Measurements from ENCODE around the gene CCND2. TPM values are rescaled to one million over a fixed set of nuclear protein-coding genes. Genes with fewer than 3 reads are reported as not detected.

CCND2 gene
- total and polyA plus RNA-seq, 7 experiments from 2014 or later, result 57.3 to 659 (median 97.4) TPM

DNA sequence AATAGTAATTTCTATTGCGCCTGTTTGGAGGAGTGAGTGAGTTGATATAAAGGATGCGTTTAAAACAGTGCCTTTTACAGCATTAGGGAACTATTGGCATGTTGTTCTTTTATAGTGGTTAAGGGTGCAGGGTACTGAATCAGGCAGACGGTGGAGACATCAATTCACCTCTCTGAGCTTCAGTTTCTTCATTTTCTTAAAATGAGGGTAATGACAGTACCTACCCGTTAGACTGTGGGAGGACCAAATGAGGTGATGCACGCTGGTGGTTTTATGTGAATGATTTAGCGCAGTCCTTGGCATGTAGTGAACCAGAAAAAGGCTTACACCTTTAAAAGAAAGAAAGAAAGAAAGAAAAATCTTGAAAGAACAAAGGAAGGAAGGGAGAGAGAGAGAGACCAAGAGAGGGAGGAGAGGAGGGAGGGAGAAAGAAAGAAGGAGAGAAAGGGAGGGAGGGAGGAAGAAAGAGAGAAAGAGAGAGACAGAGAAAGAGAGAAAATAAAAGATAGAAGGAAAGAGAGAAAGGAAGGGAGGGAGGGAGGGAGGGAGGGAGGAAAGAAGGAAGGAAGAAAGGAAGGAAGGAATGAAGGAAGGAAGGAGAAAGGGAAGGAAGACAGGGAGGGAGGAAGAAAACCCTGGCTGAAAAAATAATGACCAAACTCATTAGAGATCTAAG, 22.2 kb upstream of the CCND2 start:
- peaks cover 0 to 10% (median 7%) of the 10 kb centered on the region in 5 donors for H3K27me3 Mint-ChIP-seq
- Histone ChIP-seq H3K4me3 (ENCODE audit: low read length) (no peak overlapping the region), H3K4me1 (ENCODE audit: control insufficient read depth in 2 of 2, insufficient read depth in 2 of 2, low read length in 2 of 2) (peaks cover 0 to 6% of the 10 kb centered on the region in 2 donors), H3K27me3 (ENCODE audit: control insufficient read depth in 2 of 2, insufficient read depth in 2 of 2, low read length in 2 of 2) (no peaks in the 10 kb centered on the region), H3K27ac (ENCODE audit: low read depth, low read length) (no peak overlapping the region), H3K36me3 (ENCODE audit: control insufficient read depth in 2 of 3, insufficient read depth in 3 of 3, low read length in 3 of 3) (no peaks in the 10 kb centered on the region), H3K9me3 (ENCODE audit: control insufficient read depth in 2 of 3, low read length in 3 of 3) (no peaks in the 10 kb centered on the region)
- peak; percentile 85 for ATAC-seq
- H3K4me1 Mint-ChIP-seq, result peaks cover 8 to 11% (median 9%) of the 10 kb centered on the region in 7 donors
- H3K9me3 Mint-ChIP-seq, result no peaks in the 10 kb centered on the region
- peaks cover 0 to 3% (median 0%) of the 10 kb centered on the region in 5 donors for H3K36me3 Mint-ChIP-seq
- H3K27ac Mint-ChIP-seq, result peak overlapping the region in 6 of 9 donors; percentile 1 to 43 (median 10)
- intact Hi-C loops (cut with micrococcal nuclease), result loop anchor here (1.0 to 2.0 kb wide), 4 partner anchors 18 to 144 kb away; no protein-coding TSS in a partner anchor
- ChIA-PET CTCF (interaction anchor here (1.0 to 3.8 kb wide), 7 partner anchors 13 to 252 kb away, joined by 3 to 42 read pairs (median 3); no protein-coding TSS in a partner anchor), POLR2A (interaction anchor here (0.6 to 1.4 kb wide), 6 partner anchors 18 to 254 kb away, joined by 3 to 9 read pairs (median 5); partner anchors contain the start of gene CCND2)
- H3K4me3 Mint-ChIP-seq, result peak overlapping the region in 5 of 10 donors; percentile 7 to 61 (median 23)
- DNase-seq, result peak in 7 of 9 donors; percentile 23 to 62 (median 52)

- POLR2A ChIA-PET, result no interaction called here
- Mint-ChIP-seq H3K4me3 (no peak overlapping the region), H3K36me3 (peaks cover 0 to 3% (median 0%) of the 10 kb centered on the region in 5 donors), H3K27me3 (peaks cover 0 to 10% (median 7%) of the 10 kb centered on the region in 5 donors), H3K27ac (no peak overlapping the region), H3K9me3 (peaks cover 0 to 3% (median 0%) of the 10 kb centered on the region in 11 donors), H3K4me1 (peaks cover 8 to 15% (median 9%) of the 10 kb centered on the region in 7 donors)
- no peak for DNase-seq
- no peak overlapping the region for H3K27ac ChIP-seq (ENCODE audit: low read depth, low read length)
- H3K9me3 ChIP-seq (ENCODE audit: control insufficient read depth in 2 of 3, low read length in 3 of 3), result no peaks in the 10 kb centered on the region
- no peak for ATAC-seq
- no peak overlapping the region for H3K4me3 ChIP-seq (ENCODE audit: low read length)
- peaks cover 0 to 6% of the 10 kb centered on the region in 2 donors for H3K4me1 ChIP-seq (ENCODE audit: control insufficient read depth in 2 of 2, insufficient read depth in 2 of 2, low read length in 2 of 2)
- intact Hi-C loops (cut with micrococcal nuclease), result loop anchor here (1.0 to 2.0 kb wide), 4 partner anchors 17 to 145 kb away; no protein-coding TSS in a partner anchor
- no peaks in the 10 kb centered on the region for H3K27me3 ChIP-seq (ENCODE audit: control insufficient read depth in 2 of 2, insufficient read depth in 2 of 2, low read length in 2 of 2)
- no peaks in the 10 kb centered on the region for H3K36me3 ChIP-seq (ENCODE audit: control insufficient read depth in 2 of 3, insufficient read depth in 3 of 3, low read length in 3 of 3)
- CTCF ChIA-PET, result interaction anchor here (3.5 to 3.8 kb wide), 2 partner anchors 17 to 25 kb away, joined by 20 to 42 read pairs; no protein-coding TSS in a partner anchor
Observed at GRCh38 chr12:4251967-4252366, 21.6 kb upstream of the CCND2 start.

DNA sequence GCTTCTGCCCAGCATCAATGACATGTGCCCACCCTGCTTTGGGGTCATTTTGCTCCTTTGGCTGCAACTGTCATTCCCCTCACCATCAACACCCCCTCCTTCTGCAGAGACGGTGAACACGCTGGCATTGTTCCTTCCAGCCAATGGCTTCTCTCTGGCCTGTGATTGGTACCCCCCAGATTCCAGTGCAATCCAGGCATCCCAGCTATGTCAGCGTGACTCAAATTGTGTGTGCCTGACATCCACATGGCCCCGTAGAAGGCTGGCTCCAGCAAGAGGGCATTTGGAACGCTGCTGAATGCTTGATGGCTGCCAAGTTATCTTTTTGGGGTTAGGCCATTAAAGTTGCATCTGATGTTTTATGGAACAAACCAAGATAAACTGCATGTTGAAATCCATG, 21.0 kb upstream of the CCND2 start:
- Mint-ChIP-seq H3K9me3 (peaks cover 0 to 3% (median 0%) of the 10 kb centered on the region in 11 donors), H3K36me3 (peaks cover 0 to 5% (median 0%) of the 10 kb centered on the region in 5 donors), H3K4me3 (no peak overlapping the region), H3K27ac (no peak overlapping the region), H3K4me1 (peaks cover 8 to 19% (median 9%) of the 10 kb centered on the region in 7 donors), H3K27me3 (peaks cover 0 to 10% (median 7%) of the 10 kb centered on the region in 5 donors)
- ChIA-PET CTCF (interaction anchor here (0.9 kb wide), 1 partner anchor 15 kb away, joined by 3 read pairs; no protein-coding TSS in a partner anchor), POLR2A (no interaction called here)
- Histone ChIP-seq H3K36me3 (ENCODE audit: control insufficient read depth in 2 of 3, insufficient read depth in 3 of 3, low read length in 3 of 3) (no peaks in the 10 kb centered on the region), H3K27me3 (ENCODE audit: control insufficient read depth in 2 of 2, insufficient read depth in 2 of 2, low read length in 2 of 2) (no peaks in the 10 kb centered on the region), H3K9me3 (ENCODE audit: control insufficient read depth in 2 of 3, low read length in 3 of 3) (no peaks in the 10 kb centered on the region), H3K27ac (ENCODE audit: low read depth, low read length) (no peak overlapping the region), H3K4me3 (ENCODE audit: low read length) (no peak overlapping the region), H3K4me1 (ENCODE audit: control insufficient read depth in 2 of 2, insufficient read depth in 2 of 2, low read length in 2 of 2) (peaks cover 0 to 6% of the 10 kb centered on the region in 2 donors)
- intact Hi-C loops (cut with micrococcal nuclease), result no loop called here
- ATAC-seq (no peak), DNase-seq (no peak)

DNA sequence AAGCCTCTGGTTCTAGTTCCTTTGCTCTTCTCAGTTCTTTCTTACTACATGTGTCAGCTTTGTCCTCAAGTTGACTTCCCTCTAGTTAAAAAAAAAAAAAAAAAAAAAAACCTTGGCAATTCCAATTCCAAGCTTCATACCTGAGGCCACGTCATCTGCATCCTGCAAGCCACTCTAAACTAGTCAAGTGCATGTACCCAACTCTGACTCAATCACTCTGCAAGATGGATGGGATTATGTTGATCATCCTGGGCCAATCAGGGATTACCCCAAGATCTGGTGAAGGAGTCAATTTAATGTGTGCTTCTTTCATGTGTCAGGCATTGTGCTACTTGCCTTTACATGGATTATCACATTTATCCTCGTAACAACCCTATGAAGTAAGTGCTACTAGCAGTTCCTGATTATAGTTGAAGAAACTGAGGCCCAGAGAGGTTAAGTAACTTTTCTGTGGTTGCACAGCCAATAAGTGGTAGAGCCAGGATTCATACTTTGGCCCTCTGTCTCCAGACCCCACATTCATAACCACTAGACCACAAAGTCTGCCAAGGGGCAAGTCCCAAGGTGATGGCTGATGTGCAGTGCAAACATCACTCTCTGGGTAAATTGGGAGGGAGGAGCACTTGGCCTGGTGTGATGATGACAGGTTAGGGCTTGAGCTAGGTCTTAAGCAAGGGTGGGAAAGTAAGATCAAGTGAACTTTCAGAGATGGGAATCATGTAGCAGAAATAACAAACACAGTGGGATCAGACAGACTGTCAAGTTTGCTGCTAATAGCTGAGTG, 17.3 kb upstream of the CCND2 start:
- no peak overlapping the region for H3K4me3 Mint-ChIP-seq
- Histone ChIP-seq H3K4me3 (ENCODE audit: low read length) (no peak overlapping the region), H3K36me3 (ENCODE audit: control insufficient read depth in 2 of 3, insufficient read depth in 3 of 3, low read length in 3 of 3) (no peaks in the 10 kb centered on the region), H3K27ac (ENCODE audit: low read depth, low read length) (no peak overlapping the region), H3K4me1 (ENCODE audit: control insufficient read depth in 2 of 2, insufficient read depth in 2 of 2, low read length in 2 of 2) (peaks cover 0 to under 1% of the 10 kb centered on the region in 2 donors), H3K27me3 (ENCODE audit: control insufficient read depth in 2 of 2, insufficient read depth in 2 of 2, low read length in 2 of 2) (no peaks in the 10 kb centered on the region), H3K9me3 (ENCODE audit: control insufficient read depth in 2 of 3, low read length in 3 of 3) (no peaks in the 10 kb centered on the region)
- DNase-seq (no peak), ATAC-seq (no peak)
- ChIA-PET POLR2A (interaction anchor here (0.6 to 2.3 kb wide), 3 partner anchors 12 to 295 kb away, joined by 3 to 14 read pairs (median 6); no protein-coding TSS in a partner anchor), CTCF (interaction anchor here (0.6 to 1.5 kb wide), 3 partner anchors 13 to 559 kb away, joined by 3 to 5 read pairs (median 3); no protein-coding TSS in a partner anchor)
- peaks cover 0 to 4% (median 0%) of the 10 kb centered on the region in 11 donors for H3K9me3 Mint-ChIP-seq
- H3K4me1 Mint-ChIP-seq, result peaks cover 3 to 13% (median 3%) of the 10 kb centered on the region in 7 donors
- H3K36me3 Mint-ChIP-seq, result peaks cover 0 to 8% (median 0%) of the 10 kb centered on the region in 5 donors
- intact Hi-C loops (cut with micrococcal nuclease), result no loop called here
- H3K27ac Mint-ChIP-seq, result peak overlapping the region in 1 of 9 donors; percentile 68
- peaks cover 0 to 8% (median 7%) of the 10 kb centered on the region in 5 donors for H3K27me3 Mint-ChIP-seq

DNA sequence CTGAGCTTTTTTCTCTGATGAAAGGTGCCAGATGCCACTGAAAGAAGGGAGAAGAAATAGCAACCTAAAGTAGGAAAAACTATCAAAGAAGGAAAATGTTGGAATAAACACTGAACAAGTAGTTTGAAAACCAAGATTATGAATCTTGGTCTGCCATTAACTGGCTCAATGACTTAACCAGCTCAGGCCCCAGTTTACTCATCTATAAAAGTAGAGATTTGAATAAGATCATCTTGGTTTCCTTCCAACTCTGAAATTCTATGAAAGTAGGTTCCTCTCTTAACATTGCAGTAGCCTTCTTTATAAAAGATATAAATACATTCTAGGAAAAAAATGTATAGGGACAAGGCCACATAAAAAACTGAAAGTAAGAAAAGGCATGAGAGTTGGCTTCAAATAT, 16.1 kb upstream of the CCND2 start:
- peaks cover 0 to 11% (median 0%) of the 10 kb centered on the region in 7 donors for H3K4me1 Mint-ChIP-seq
- H3K27me3 Mint-ChIP-seq, result peaks cover 0 to 8% (median 6%) of the 10 kb centered on the region in 5 donors
- H3K27ac Mint-ChIP-seq, result no peak overlapping the region
- Histone ChIP-seq H3K9me3 (ENCODE audit: control insufficient read depth in 2 of 3, low read length in 3 of 3) (no peaks in the 10 kb centered on the region), H3K27ac (ENCODE audit: low read depth, low read length) (no peak overlapping the region), H3K4me3 (ENCODE audit: low read length) (no peak overlapping the region), H3K4me1 (ENCODE audit: control insufficient read depth in 2 of 2, insufficient read depth in 2 of 2, low read length in 2 of 2) (no peaks in the 10 kb centered on the region), H3K27me3 (ENCODE audit: control insufficient read depth in 2 of 2, insufficient read depth in 2 of 2, low read length in 2 of 2) (no peaks in the 10 kb centered on the region), H3K36me3 (ENCODE audit: control insufficient read depth in 2 of 3, insufficient read depth in 3 of 3, low read length in 3 of 3) (no peaks in the 10 kb centered on the region)
- CTCF ChIA-PET, result interaction anchor here (1.3 to 1.5 kb wide), 2 partner anchors 12 to 20 kb away, joined by 4 to 5 read pairs; no protein-coding TSS in a partner anchor
- H3K4me3 Mint-ChIP-seq, result no peak overlapping the region
- peaks cover 0 to 7% (median 0%) of the 10 kb centered on the region in 5 donors for H3K36me3 Mint-ChIP-seq
- DNase-seq (no peak), ATAC-seq (no peak)
- intact Hi-C loops (cut with micrococcal nuclease), result no loop called here
- POLR2A ChIA-PET, result interaction anchor here (1.9 to 2.3 kb wide), 2 partner anchors 11 to 14 kb away, joined by 6 to 14 read pairs; no protein-coding TSS in a partner anchor
- peaks cover 0 to 4% (median 0%) of the 10 kb centered on the region in 11 donors for H3K9me3 Mint-ChIP-seq

DNA sequence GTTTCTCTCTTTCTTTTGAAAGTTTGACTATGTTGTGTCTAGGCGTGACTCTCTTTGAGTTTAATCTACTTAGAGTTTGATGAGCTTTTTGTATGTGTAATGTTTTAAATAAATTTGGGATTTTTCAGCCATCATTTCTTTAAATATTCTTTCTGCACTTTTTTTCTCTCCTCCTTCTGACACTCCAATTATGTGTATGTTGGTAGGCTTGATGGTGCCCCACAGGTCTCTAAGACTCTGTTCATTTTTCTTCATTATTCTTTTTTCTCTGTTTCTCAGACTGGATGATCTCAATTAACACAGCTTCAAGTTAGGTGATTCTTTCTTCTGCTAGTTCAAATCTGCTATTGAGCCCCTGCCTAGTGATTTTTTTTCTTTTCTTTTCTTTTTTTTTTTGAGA, 14.5 kb upstream of the CCND2 start:
- peaks cover 0 to 2% (median 0%) of the 10 kb centered on the region in 5 donors for H3K27me3 Mint-ChIP-seq
- intact Hi-C loops (cut with micrococcal nuclease), result no loop called here
- no peak overlapping the region for H3K4me3 Mint-ChIP-seq
- no peaks in the 10 kb centered on the region for H3K4me1 ChIP-seq (ENCODE audit: control insufficient read depth in 2 of 2, insufficient read depth in 2 of 2, low read length in 2 of 2)
- H3K36me3 ChIP-seq (ENCODE audit: control insufficient read depth in 2 of 3, insufficient read depth in 3 of 3, low read length in 3 of 3), result no peaks in the 10 kb centered on the region
- CTCF ChIA-PET, result interaction anchor here (0.9 kb wide), 1 partner anchor 9 kb away, joined by 3 read pairs; no protein-coding TSS in a partner anchor
- H3K9me3 Mint-ChIP-seq, result peaks cover 0 to 4% (median 0%) of the 10 kb centered on the region in 11 donors
- POLR2A ChIA-PET, result interaction anchor here (1.6 kb wide), 1 partner anchor 14 kb away, joined by 4 read pairs; the partner anchor contains the start of gene CCND2
- H3K4me3 ChIP-seq (ENCODE audit: low read length), result no peak overlapping the region
- ATAC-seq (no peak), DNase-seq (no peak)
- H3K36me3 Mint-ChIP-seq, result peaks cover 0 to 5% (median 0%) of the 10 kb centered on the region in 5 donors
- peaks cover 0 to 11% (median 0%) of the 10 kb centered on the region in 7 donors for H3K4me1 Mint-ChIP-seq
- no peaks in the 10 kb centered on the region for H3K9me3 ChIP-seq (ENCODE audit: control insufficient read depth in 2 of 3, low read length in 3 of 3)
- H3K27ac Mint-ChIP-seq, result no peak overlapping the region
- no peaks in the 10 kb centered on the region for H3K27me3 ChIP-seq (ENCODE audit: control insufficient read depth in 2 of 2, insufficient read depth in 2 of 2, low read length in 2 of 2)
- no peak overlapping the region for H3K27ac ChIP-seq (ENCODE audit: low read depth, low read length)

All from naive thymus-derived CD4-positive, alpha-beta T cell (primary cell).